GM12891 (cell line): Measurements from ENCODE around the gene ABCB1.

ENCODE experiments used
- POLR2A ChIP-seq: IDR thresholded peaks from 2 replicates; pipeline ENCODE4 v1.6.1; 2011; ENCODE audit warnings: low read depth, low read length, control low read depth
- POLR2AphosphoS5 ChIP-seq: IDR thresholded peaks from 2 replicates; pipeline ENCODE4 v1.6.1; 2011; ENCODE audit warnings: low read depth, low read length, control low read depth
- TAF1 ChIP-seq: IDR thresholded peaks from 2 replicates; pipeline ENCODE4 v1.6.1; 2011; ENCODE audit warnings: low read depth, low read length, control low read depth

GRCh38 chr7:87513735-87514335, 86.8 kb downstream of the ABCB1 start:
- TF ChIP-seq POLR2A, result no peak
- no peak for TF ChIP-seq TAF1
- TF ChIP-seq POLR2AphosphoS5, result no peak
